Activated CD8-positive, alpha-beta memory T cell treated with anti-CD3 and anti-CD28 coated beads for 48 hours (primary cell): ENCODE data around the gene CLDN18.

Experiments used
- DNase-seq, 3 experiments: peaks; one replicate each; pipeline ENCODE4 v3.0.0-alpha.2; 2020; ENCODE audit warnings: low read depth in 2 of 3, low spot score in 2 of 3

CLDN18 gene

DNA sequence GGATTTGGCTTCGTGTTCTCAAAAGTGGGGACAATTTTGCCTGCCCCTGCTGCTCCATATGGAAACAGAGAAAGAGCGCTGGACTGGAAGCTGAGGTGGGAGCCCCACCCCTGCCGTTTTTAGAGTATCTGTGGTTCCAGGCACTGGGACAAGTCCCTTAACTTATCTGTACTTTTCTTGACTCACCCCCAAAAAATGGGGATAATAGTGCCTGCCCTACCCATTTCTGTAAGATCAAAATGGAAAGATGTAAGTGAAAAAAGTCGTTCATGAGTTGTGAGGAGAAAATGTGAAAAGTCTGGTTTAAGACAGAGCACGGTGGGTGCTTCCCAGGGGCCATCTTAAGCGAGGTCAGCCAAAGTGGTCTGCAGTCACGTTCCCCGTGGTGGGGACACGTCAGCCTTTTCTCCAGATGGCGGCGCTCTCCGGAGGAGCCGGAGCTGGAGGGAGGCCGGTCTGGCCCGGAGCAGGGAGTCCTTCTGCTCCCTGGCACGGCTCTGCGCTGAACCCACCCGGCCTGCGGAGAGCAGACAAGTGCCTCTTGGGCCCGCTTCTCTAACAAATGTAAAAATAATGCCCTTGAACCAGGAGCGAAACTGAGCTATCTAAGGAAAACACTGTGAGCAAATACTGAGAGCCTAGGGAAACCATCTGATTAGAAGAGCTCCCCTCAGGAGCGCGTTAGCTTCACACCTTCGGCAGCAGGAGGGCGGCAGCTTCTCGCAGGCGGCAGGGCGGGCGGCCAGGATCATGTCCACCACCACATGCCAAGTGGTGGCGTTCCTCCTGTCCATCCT is at the start of gene CLDN18:
Gene CLDN18, plus strand, starts transcription at position 690 of the 797 bp plus-strand sequence. Its CDS starts 61 bp downstream, at position 751.
- no peak for DNase-seq

DNA sequence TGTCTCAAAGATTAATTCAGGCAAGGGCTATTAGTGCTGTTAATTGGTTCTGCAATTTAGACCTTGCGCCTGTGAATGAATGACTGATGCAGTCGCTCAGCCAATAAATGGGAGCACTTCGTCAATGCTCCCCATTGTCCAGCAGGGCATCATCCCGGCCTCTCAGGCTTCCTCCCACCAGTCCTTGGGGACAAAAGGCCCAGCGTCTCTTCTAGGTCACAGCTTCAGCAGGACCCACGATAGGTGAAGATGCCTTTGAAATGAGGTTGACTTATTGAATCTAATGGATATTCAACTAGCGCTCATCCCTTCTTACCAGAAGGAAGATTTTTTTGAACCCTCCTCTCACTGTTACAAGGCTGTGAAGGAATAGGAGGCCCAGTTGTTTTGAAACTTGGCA is 47.7 kb upstream of the CLDN18 start:
- DNase-seq: no peak

DNA sequence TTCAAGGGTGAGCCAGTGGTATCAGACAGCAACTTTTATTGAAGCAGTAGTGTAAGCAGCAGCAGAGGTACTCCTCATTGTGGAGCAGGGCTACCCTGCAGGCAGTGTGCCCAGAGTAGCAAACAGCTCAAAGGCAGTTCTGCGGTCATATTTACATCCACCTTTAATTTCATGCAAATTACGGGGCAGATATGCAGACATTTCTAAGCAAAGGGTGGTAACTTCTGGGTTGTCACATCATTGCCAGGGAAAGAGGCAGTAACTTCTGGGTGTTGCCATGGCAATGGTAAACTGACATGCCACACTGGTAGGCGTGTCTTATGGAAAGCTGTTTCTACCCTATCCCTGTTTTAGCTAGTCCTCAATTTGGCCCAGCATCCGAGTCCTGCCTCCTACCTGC is 46.5 kb upstream of the CLDN18 start:
- DNase-seq: no peak

DNA sequence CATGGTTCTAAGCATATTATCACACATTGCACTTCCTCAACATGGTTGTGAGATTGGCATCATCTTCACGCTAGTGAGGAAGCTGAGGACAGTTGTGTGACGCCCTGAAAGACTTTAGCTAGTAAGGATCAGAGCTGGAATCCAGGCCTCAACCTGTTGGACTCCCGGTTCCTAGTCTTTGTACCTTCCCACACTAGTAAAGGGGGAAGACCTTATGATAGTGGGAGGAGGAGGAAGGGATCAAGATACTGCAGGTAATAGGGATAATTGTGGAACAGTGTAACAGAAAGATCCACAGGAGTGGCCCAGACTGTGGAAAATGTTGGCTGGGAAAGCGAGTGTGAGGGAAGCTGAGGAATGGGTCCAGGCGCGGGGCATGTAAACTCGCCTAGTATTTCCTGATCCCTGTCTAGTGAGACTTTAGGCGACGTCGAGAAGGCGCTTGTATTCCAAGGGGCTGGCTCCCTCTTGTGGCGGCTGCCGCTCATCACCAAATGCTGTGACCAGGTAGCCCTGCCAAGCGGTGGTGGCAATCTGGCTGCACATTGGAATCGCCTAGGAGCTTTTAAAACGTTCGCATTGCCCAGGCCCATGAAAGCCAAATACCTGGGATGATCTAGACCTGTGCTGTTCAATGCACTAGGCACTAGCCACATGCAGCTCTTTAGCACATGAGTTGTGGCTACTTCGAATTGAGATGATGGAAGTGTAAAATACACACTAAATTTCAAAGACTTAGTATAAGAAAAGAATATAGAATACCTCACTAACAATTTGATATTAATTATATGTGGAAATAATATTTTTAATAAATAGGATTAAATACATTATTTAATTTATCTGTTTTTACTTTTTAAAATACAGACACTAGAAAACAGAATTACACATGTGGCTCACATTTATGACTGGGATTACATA is 38.8 kb upstream of the CLDN18 start:
- DNase-seq: peak in 2 of 3 experiments; percentile 12 to 31

DNA sequence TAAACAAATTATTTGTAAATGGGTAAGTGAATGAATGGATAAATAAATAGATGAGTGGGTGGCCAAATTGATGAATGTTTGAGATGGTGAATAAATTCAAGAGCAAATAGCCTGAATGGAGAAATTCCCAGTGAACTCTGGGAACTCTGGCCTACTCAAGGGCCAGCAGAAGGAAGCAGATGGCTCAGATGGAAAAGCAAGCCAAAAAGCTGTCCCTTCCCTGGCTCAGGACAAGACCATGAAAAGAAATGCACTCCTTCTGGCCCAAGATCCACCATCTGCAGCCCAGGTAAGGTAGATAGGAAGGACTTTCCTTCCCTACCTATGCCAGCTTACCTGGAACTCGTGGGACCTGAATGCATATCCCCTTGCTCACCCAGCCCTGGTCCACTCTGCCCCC is 37.6 kb upstream of the CLDN18 start:
- no peak for DNase-seq

DNA sequence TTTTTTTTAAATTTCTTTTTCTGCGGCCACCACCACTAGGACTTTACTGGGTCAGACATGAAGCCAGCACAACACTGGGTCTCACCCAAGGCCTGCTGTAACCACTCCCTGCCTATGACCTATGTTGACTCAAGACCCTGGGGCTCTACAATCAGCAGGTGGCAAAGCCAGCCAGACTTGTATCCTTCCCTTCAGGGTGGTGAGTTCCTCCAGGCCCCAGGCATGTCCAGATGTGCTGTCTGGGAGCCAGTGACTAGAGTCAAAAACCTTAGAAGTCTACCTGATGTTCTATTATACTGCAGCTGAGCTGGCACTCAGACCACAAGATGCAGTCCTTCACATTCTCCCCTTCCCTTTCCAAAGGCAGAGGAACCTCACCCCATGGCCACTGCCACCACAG is 31.6 kb upstream of the CLDN18 start:
- no peak for DNase-seq

DNA sequence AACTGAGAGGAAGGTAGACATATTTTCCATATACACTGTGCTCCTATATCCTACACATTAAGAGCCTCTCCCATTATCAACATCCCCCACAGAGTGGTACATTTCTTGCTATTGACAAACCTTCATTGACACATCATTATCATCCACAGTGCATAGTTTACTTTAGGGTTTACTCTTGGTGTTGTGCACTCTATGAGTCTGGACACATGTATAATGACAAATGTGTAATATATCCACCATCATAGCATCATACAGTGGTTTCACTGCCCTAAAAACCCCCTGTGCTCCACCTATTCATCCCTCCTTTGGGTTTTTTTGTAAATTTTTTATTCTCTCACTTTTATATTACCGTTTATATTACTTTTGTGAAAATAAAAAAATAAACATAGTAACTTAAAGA is 22.2 kb upstream of the CLDN18 start:
- DNase-seq: no peak

DNA sequence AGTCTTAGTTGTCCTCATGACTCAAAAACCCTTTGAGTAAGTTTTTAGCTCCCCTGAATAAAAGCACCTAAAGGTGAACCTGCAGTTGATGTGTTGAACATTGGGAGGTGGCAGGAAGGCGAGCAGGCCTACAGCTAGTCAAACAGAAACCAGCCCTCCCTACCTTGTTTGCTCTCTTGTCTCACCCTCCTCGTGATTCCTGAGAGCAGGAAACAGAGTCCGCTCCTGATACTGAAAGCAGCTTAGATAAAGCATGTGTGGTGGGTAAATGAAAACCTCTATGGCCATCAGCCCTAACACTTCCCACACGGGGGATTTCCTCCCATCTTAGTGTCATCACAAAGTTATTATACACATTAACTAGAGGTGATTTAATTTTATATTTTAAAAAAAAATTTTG is 21.8 kb upstream of the CLDN18 start:
- DNase-seq: no peak

DNA sequence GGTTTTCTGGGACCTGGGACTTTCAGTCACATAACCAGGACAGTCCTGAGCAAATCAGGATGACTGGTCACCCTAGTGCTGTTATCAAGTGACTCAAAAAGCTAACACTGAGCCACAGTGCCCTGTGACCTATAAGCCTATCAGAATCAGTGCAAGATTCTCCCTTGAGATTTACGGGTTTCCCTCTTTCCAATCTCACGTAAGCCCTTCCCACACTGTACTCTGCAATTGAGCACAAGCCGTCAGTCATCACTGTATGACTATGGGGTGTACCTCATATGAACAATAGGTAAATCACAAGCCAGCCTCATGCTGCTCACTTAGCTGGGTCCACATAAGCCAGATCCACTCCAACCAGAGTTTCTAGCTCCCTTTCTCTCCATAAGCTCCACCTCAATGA is 21.0 kb upstream of the CLDN18 start:
- DNase-seq: no peak

DNA sequence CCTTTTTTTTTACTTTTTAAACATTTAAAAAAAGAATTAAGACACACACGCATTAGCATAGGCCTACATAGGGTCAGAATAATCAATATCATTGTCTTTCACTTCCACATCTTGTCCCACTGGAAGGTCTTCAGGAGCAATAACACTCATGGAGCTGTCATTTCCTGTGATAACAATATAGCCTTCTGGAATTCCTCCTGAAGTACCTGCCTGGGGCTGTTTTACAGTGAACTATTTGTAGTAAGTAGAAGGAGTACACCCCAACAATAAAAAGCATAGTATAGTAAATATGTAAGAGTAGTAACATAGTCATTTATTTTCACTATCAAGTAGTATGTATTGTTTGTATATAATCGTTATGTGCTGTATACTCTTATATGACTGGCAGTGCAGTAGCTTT is 19.5 kb upstream of the CLDN18 start:
- no peak for DNase-seq

DNA sequence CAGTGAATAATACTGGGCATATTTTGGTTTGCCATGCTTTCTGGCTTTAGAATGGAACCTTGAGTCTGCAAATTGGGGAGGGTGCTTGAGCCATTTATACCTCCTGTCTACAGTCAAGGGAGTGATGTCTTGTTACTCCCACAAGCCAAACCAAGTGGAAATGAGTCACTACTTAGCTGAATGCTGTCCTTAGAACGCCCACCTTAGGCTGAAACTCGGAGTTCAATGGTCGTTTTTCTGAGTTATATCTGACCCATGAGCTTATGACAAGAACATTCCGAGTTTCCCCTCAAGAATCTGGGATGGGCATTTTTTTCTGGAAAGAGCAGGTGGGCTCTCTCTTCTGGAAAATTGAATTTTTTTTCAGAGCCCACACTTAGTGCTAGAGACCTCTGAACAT is 17.4 kb upstream of the CLDN18 start:
- DNase-seq: no peak

DNA sequence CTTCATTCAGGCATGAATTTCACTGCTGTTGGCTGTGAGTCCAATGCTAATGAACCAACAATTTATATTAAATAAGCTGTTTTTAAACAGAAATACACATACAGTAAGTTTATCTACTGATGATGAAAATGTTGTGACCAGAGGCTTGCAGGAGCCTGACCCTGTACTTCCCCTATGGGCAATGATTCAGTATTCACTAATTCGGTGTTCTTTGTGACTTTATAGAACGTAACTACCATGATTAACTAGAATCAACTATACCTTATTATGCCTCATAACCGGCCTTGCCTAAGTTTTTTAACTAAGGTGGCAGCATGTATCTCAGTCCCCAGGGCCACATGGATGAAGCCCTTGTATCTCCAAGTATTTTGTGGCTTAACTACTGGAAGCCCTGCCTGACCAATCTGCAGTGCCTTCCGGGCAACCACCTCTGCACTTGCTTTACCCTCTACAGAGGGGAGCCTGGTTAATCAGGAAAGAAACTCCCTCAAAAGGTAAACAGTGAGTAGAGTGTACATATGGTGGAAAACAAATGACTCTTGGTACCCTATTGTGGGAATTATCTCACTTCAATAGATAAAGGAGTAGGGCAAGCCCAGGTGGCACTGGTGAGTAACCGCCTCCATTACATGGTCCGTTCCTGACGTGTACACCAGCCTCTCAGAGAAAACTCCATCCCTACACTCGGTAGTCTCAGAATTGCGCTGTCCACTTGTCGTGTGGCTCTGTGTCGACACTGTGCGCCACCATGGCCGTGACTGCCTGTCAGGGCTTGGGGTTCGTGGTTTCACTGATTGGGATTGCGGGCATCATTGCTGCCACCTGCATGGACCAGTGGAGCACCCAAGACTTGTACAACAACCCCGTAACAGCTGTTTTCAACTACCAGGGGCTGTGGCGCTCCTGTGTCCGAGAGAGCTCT is 11.6 kb upstream of the CLDN18 start:
- no peak for DNase-seq

DNA sequence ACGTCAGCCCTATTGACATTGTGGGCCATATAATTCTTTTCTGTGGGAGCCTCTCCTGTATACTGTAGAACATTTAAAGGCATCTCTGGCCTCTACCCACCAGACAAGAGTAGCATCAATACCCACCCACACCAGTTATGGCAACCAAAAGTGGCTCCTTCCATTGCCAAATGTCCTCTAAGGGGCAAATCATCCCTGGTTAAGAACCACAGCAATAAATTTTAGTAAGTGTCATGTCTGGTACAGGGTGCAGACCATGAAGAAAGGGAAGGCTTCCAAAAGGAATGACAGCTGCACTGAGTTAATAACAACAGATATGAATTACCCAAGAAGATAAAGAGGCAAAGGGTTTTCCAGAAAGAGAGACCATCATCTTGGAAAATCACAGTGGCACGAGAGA is 6.9 kb upstream of the CLDN18 start:
- DNase-seq: no peak

DNA sequence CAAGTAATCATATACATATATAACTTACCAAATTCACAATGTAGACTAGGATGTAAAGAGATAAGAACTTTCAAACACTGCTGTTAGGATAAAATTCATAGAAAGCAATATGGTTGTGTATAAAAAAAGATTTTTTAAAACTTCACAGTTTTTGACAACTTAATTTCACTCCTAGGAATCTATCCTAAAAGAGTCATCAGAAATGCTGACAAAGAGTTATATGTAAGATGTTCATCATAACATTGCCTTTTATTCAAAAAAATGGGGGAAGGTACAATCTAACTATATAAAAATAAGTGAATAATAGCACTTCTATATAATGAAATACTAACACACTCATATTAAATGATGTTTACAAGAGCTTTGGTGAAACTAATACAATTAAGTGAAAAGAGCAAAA is 4.3 kb upstream of the CLDN18 start:
- DNase-seq: no peak

DNA sequence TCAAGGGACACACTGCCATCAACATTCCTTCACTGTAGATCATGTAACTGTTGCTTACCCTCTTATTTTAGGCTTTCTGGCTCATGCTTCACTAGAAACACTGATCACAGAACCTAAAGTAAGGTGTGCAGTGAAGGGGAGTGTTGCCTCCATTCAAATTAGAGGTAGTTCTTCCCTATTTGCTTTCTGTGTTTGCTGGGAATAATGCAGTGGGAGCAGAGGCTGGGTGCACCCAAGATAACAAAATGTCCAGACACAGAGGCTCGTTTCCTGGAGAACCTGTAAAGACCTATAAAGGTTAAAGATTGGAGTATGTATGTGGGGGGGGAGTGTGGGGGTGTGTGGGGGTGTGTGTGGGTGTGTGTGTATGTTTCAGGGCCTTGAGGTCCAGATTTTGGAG is 2.1 kb upstream of the CLDN18 start:
- no peak for DNase-seq

DNA sequence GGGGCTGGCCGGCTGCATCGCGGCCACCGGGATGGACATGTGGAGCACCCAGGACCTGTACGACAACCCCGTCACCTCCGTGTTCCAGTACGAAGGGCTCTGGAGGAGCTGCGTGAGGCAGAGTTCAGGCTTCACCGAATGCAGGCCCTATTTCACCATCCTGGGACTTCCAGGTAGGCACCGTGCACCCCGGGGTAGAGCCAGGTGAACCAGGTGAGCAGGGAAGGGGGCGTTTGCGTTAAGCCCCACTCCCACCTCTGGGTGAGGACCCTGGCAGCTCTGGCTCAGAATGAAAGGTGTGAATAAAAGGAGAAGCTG is 267 bp downstream of the CLDN18 start:
- DNase-seq: no peak

DNA sequence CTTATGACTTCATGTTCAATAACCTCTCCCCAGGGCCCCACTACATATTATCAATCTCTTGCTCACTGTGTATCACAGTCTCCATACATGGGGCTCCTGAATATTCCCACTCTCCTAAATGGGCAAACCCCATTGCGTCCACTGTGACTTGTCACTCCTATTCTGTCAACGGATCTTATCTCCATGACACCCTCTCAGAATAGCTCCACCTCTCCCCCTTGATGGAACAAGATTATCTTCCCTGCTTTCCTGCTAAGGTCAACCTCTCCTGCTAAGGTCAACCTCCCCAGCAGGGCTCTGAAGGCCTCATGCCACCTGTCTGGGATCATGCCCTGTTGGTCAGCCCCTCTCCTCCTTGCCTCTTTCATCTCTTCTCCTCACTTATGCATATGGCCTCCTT is 1.8 kb downstream of the CLDN18 start:
- no peak for DNase-seq

DNA sequence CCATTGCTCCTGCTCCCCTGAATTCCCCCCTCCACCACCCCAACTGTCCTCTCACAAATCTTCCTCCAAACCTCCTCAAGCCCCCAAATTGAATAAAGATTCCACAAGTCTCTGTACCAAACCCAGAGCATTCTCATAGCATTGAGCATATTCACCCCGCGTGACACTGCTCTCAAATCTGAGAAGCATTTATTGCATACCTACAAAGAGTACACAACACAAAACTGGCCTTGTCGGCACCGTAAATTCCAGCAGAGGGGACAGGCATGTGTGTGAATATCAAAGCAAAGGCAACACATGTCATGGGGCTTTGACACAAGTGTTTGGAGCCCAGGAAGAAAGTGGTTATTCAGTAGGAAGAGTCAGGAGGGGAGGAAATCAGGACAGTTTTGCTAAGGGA is 2.6 kb downstream of the CLDN18 start:
- no peak for DNase-seq

DNA sequence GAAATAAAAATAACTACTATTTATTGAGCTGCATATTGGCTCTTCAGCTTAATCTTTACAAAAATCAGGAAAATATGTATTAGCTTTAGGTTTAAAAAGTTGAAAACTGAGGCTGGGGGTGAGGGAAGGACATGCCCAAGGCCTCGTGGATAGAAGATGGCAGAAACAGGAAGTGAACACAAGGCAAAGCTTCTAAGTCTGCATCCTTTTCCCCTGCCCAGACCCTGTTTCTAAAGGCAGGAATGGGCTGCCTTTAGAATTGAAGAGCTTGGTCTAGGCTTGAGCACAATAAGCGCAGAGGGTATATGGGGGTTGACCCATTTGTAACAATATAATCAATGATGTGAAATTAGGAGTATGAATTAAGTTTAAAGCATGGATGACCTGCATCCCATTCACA is 6.1 kb downstream of the CLDN18 start:
- no peak for DNase-seq

DNA sequence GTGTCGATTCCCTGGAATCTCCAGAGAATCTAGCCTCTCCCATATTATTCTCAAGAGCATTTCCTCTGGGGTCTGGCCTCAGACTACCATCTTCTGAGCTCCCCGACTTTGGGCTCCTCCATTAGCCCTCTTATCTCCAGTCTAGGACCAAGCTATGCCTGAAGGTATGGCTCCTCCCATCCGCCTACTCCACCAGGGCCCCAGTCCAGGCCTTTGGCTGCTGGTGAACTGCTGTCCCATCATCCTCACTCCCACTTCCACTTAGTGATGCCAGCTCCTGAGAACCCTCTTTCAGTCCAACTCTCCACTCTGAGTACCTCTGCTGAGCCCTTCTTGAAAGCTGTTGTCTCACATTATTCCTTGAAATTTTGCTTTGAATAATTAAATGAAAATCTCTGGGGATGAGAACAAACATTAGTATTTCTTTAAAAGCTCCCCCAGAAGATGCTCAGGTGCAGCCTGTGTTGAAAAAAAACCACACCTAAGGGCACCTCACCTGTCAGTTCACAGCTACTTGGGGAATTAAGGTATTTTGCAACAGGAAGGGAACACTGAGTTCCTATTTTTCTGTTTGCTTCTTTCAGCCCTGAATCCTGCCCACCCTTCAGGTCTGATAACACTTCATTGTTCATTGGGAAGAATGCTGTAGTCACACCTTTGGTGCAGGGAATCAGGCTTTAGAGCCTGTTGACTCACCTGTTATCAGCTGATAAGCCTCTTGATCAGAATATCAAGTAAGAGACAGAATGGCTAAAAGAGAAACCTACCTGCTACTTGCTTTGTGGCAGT is 9.5 kb downstream of the CLDN18 start:
- no peak for DNase-seq

DNA sequence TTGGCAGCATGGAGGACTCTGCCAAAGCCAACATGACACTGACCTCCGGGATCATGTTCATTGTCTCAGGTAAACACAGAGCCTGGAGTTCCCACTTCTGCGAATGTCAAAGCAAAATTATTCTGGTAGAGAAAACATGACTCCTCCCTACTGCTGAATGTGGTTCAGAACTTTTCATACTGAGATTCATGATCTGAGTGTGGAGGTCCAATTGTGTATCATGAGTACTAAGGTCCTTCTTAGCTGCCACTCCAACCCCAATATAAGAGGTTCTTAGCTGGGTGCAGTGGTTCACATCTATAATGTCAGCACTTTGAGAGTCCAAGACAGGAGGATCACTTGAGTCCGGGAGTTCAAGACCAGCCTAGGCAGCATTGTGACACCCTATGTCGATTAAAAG is 13.8 kb downstream of the CLDN18 start:
- DNase-seq: no peak
